Fibroblast of skin of right quadriceps (primary cell): ENCODE measurements around the gene CAMK2A.

Experiments used
- DNase-seq: peaks from one replicate; pipeline ENCODE4 v3.0.0-alpha.2; 2013

Gene CAMK2A

GRCh38 chr5:150289551-150290390 is at the start of gene CAMK2A:
TSS of gene CAMK2A (minus strand) at chr5:150289773. CDS start at chr5:150289625, 148 bp downstream.
- DNase-seq: no peak

- DNase-seq: no peak
These were observed 49.6 kb upstream of the CAMK2A start for GRCh38 chr5:150339165-150339564.

GRCh38 chr5:150338546-150338945 is 49.0 kb upstream of the CAMK2A start:
- DNase-seq: no peak

DNA sequence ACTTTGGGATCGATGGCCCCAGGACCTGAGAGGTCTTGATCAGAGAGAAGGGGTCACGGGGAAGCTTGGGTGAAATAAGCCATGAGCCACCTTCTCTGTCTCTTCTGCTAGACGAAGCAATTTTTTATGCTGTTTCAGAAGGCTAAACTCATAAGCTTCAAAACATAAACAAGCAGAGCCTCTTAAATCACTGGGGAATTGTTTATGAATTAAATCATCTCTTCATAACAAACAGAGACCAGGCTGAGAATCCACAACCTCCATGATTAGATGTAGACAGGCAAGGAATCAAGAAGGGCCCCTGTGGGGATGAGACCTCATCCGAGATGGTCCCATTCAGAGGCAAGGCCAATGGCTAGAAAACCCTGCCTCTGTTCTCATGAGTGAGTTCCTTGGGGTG is 46.2 kb upstream of the CAMK2A start:
- DNase-seq: no peak

GRCh38 chr5:150333400-150333799 is 43.8 kb upstream of the CAMK2A start:
- no peak for DNase-seq

GRCh38 chr5:150329881-150330876 is 40.6 kb upstream of the CAMK2A start:
- no peak for DNase-seq

GRCh38 chr5:150329038-150329437 is 39.5 kb upstream of the CAMK2A start:
- DNase-seq: no peak

DNA sequence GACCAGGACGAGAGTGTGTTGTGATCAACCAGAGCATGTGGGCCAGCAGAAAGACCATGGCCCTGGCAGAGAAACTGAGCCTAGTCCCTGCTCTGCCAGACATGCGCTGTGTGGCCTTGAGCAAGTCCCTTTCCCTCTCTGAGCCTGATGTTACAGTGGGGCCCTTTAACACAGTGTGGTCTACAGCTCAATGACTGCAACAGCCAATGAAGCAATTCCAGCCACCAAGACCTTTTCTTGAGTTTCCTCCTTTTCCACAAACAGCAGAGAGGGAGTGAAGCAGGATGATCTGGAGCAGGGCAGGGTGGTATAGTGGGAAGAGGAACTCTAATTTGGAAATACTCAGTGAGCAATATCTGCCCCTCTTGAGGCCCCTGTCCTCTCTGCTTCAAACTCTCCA is 38.9 kb upstream of the CAMK2A start:
- DNase-seq: no peak

DNA sequence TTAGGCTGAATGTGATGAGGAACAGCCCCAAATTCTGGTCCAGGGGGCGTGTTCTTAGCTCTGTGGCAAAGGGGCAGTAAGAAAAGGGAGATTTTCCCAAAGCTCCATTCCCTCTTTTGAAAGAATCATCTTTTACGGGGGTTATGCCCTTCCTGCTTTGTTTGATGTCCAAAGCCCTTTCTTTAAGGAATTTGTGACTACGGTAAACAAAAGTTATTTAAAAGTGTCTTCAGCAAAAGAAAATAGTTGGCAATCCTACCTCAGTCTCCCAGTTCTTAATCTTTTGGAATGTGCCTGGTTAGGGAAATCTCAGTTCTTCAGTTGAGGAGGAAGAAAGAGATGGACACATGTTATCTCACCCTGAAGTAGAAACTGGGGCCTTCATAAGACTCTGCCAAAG is 37.6 kb upstream of the CAMK2A start:
- no peak for DNase-seq

GRCh38 chr5:150326707-150327106 is 37.1 kb upstream of the CAMK2A start:
- DNase-seq: no peak

DNA sequence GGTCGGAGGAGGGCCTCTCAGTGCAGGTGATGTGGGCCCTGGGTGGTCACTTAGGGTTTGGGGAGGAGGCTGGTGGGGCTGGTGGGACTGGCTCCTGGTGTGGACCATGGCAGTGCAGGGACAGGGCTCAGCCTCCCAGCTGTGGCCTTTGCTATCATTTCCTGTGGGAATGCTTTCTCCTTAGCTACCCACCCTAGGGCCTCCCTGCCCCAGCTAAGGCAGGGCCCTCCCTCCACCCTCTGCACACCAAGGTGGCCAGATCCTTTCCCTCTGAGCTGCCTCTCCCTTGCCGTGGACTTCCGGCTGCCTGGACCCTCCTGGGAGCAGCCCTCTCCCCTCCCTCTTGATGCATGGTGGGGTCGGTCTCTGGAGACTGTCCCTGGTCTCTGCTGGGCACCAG is 35.9 kb upstream of the CAMK2A start:
- DNase-seq: no peak

DNA sequence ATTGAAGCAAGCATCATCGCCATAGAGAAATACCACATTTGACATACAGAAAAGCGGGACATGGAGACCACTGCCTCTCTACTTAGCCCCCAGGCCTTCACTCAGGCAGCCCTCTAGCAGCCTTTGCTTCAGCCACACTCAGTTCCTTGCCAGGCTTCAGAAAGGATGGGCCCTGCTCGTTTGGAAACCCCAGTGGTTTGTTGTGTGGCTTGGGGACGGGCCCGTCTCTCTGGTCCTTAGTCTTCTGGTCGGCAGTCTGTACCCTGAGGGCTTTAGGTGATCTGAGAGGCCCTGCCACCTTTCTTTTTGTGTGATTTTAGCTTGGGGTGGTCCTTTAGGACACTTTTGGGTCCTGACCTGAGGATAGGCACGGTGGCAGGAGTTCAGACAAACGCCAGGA is 34.2 kb upstream of the CAMK2A start:
- no peak for DNase-seq

GRCh38 chr5:150323092-150323491 is 33.5 kb upstream of the CAMK2A start:
- no peak for DNase-seq

DNA sequence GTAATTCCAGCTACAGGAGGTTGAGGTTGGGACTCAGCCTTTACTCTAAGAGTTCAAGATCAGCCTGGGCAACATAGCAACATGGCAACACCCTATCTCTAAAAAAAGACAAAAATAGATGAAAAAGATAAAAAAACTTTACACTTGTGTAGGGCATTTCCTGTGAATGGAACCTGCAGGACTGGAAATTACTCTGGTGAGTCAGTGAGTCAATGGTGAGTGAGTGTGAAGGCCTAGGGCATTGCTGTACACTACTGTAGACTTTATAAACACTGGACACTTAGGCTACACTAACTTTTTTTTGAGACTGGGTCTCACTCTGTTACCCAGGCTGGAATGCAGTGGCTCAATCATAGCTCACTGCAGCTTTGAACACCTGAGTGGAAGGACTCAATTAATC is 32.6 kb upstream of the CAMK2A start:
- peak; percentile 42 for DNase-seq

DNA sequence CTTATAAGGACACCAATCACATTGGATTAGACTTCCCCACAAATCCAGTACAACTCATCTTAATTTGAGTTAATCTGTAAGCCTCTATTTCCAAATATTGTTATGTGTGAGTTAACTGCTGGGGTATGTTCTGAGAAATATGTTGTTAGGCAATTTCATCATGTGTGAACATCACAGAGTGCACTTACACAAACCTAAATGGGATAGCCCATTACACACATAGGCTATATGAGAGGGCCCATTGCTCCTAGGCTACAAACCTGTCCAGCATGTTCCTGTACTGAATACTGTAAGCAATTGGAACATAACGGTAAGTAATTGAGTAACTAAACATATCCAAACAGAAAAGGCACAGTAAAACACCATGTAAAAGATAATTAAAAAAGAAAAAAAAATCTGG is 32.2 kb upstream of the CAMK2A start:
- DNase-seq: no peak

- no peak for DNase-seq
These were observed 31.6 kb upstream of the CAMK2A start for GRCh38 chr5:150321211-150321610.

- peak; percentile 77 for DNase-seq
These were observed 30.6 kb upstream of the CAMK2A start for GRCh38 chr5:150320044-150320613.

DNA sequence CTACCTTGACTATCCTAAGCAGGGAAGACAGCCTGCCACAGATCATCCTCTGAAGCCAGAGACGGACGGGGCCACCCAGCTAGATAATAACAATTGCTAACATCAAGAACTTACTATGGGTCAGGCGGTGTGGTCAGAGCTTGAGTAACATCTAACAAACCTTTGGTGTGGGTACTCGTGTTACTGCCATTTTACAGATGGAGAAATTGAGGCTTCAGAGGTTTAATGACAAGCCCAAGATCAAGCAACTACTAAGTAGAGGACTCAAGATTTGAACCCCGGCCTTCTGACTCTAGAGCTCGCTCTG is 29.9 kb upstream of the CAMK2A start:
- DNase-seq: no peak

GRCh38 chr5:150318613-150319483 is 29.3 kb upstream of the CAMK2A start:
- no peak for DNase-seq

GRCh38 chr5:150317048-150318003 is 27.8 kb upstream of the CAMK2A start:
- DNase-seq: peak; percentile 93

GRCh38 chr5:150316320-150316719 is 26.7 kb upstream of the CAMK2A start:
- DNase-seq: no peak
